Type B pancreatic cell (in vitro differentiated cells): Measurements from ENCODE around the gene CLEC4F. TPM values are rescaled to one million over a fixed set of nuclear protein-coding genes. Genes with fewer than 3 reads are reported as not detected.

Experiments used
- DNase-seq: peaks from one replicate; pipeline ENCODE4 v3.0.0; 2021; ENCODE audit warnings: mixed read lengths; ENCODE audit not compliant: unreplicated experiment; ENCODE audit errors: extremely low spot score
- H3K27ac Mint-ChIP-seq: 2 replicates; pipeline ENCODE4 v1.8.0; 2021; ENCODE audit warnings: mild to moderate bottlenecking, mixed read lengths
- H3K27me3 Mint-ChIP-seq: 2 replicates; pipeline ENCODE4 v1.8.0; 2021; ENCODE audit warnings: mixed read lengths
- H3K36me3 Mint-ChIP-seq: 2 replicates; pipeline ENCODE4 v1.8.0; 2021; ENCODE audit warnings: mixed read lengths
- H3K4me1 Mint-ChIP-seq: one replicate; pipeline ENCODE4 v1.8.0; 2021; ENCODE audit warnings: mixed read lengths; ENCODE audit not compliant: unreplicated experiment
- H3K4me3 Mint-ChIP-seq: 2 replicates; pipeline ENCODE4 v1.8.0; 2021; ENCODE audit warnings: mild to moderate bottlenecking, mixed read lengths
- H3K9me3 Mint-ChIP-seq: 2 replicates; pipeline ENCODE4 v1.8.0; 2021; ENCODE audit warnings: mixed read lengths
- CTCF ChIP-seq: fragments of 200-600 bp; sonication (generic); conservative IDR thresholded peaks from 2 replicates; pipeline ENCODE4 v1.5.0; 2021; ENCODE audit warnings: antibody characterized with exemption, mild to moderate bottlenecking
- total RNA-seq: library from RNA; stranded (reverse); gene quantifications from 2 replicates; pipeline ENCODE4 v1.2.1, GENCODE V29; 2021; ENCODE audit warnings: low replicate concordance

Gene CLEC4F
- total RNA-seq, 1 donor from 2014 or later, result not detected

DNA sequence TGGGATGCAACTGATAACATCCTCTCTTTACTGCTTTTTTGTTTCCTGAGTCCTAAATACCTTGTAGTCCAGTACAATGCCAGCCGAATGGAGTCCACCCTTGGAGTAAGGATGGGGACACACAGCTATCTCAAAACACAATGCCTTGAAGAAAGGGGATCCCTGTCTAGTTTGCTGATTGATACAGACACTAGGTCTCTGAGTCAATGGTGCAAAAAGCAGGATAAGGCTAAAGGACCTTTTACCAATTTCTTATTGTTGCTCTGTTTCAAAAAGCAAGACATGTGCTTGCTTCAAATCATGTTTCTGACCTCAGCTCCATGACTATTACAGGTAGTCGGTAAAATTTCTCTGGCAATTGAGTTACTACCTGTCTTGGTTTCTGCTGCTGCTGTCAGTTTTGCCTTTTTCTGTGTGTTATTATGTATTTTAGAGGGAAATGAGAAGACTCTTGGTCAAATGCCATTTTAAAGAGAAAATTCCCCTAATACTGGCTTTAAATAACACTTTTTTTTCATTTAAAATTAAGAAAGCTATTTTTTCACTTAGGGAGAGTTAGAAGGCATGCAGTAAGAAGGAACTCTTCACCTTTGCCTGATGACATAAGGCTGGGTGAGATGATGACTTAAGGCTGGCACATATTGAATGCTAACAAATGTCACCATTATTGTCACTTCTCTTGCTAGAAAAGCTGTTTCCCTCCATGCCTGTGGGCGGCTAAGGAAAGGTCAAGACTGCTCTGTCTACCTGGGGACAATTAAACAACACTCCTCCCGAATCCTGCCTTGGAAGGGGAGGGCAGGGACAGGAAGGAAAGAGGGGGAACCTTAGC lies 25.0 kb downstream of the CLEC4F start:
- no peak for DNase-seq
- no peak overlapping the region for H3K27ac Mint-ChIP-seq
- peaks cover 9% of the 10 kb centered on the region for H3K9me3 Mint-ChIP-seq
- H3K4me3 Mint-ChIP-seq, result no peak overlapping the region
- no peak for TF ChIP-seq CTCF
- H3K36me3 Mint-ChIP-seq, result no peaks in the 10 kb centered on the region
- H3K4me1 Mint-ChIP-seq, result no peaks in the 10 kb centered on the region
- peaks cover 82% of the 10 kb centered on the region for H3K27me3 Mint-ChIP-seq

DNA sequence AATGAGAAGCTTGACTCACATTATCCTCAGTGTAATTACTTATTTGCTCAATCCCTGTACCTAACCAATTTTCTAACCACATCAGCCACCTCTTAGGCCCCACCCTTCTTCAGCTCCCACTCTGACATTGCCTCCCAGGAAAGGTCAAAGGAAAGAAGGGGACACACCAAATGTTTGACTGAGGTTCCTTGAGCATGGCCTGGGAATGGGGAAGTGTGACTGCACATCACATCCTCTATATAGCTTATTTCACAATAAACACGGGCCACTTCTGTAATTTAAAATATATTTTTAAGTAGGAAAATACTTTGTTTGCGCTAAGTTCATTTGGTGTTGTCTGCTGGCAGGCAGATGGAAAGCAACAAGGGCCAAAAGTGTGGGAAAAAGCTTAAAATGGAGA lies 26.9 kb downstream of the CLEC4F start:
- H3K4me3 Mint-ChIP-seq, result no peak overlapping the region
- no peak for DNase-seq
- peaks cover 5% of the 10 kb centered on the region for H3K4me1 Mint-ChIP-seq
- H3K27ac Mint-ChIP-seq, result no peak overlapping the region
- no peaks in the 10 kb centered on the region for H3K9me3 Mint-ChIP-seq
- no peaks in the 10 kb centered on the region for H3K36me3 Mint-ChIP-seq
- TF ChIP-seq CTCF, result no peak
- peaks cover 86% of the 10 kb centered on the region for H3K27me3 Mint-ChIP-seq

DNA sequence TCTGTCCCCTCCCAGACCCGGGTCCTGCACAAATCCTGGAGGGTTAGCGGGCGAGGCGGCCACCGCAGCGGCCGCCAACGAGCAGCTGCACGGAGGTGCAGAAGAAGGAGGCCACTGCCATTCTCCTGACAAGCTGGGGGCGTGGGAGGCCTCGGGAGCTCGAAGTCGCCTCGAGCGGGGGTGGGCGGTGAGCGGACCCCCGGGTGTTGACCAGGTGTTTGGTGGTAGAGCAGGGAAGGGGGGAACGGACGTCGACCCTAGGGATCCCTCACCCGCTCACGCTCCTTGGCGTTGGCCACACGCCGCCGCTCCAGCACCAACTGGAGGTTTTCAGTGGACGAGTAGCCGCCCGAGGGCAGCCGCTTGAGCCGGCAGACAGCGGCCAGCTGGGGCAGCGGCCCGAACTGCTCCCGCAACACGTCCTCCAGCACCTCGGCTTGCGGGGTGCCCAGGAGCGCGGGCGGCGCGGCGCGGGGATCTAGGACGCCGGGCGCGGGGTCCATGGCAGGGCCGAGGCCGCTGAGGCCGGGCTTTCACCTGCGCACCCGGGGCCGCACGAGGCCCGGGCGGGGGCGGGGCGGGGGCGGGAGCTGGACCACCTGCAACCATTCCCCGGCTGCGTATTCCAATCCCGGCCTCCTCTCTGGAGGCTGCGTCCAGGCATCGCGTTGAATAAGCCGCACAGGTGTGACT lies 30.1 kb downstream of the CLEC4F start, which contains the start of gene FIGLA:
Gene FIGLA, minus strand, starts transcription at position 508 of the 693 bp plus-strand sequence. Its CDS starts 5 bp downstream, at position 503.
- Mint-ChIP-seq H3K27me3 (peaks cover 93% of the 10 kb centered on the region), H3K9me3 (no peaks in the 10 kb centered on the region), H3K36me3 (no peaks in the 10 kb centered on the region), H3K27ac (peak within 1 kb of the TSS; percentile 13), H3K4me3 (peak within 1 kb of the TSS; percentile 87), H3K4me1 (peaks cover 5% of the 10 kb centered on the region)
- DNase-seq, result no peak
- TF ChIP-seq CTCF, result no peak

DNA sequence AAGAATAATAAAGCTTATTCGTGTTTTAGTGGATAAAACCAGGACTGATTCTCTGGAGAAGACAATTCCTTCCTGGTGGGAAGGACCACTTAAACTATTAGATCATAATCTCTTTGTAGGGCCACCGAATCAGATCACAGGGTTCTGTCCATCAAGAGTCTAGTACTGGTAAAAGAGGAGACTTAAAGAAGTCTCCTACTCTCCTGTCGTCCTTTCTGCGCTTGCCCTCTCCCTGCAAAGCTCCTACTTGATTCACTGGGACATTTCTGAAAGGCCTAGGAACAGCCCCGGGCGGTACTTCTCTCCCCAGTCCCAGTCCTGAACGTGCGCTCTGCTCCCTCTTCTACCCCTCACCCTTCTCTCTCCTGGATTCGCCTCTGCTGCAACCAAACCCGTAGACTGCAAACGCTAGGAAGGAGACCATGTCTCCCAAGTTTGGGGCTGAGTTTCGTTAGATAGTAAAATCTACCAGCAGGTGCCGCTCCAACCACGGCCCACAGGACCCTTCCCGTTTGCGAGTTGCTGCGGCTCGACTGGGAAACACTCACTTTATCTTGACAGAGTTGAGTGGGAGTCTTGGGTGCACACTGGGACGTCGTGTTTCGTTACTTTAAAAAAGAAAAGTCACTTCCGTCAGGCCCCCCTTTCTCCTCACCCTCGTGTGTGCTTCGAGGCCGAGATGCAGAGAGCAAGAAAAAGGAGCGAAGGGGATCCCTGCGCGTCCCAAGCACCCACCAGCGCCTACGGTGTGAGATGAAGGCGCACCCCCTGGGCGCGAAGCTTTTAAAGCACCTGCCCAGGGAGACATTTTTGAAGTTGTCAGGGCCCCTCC lies 30.9 kb downstream of the CLEC4F start:
- peak; percentile 73 for DNase-seq
- Mint-ChIP-seq H3K27me3 (peaks cover 89% of the 10 kb centered on the region), H3K27ac (peak overlapping the region; percentile 13), H3K4me3 (peak overlapping the region; percentile 87), H3K4me1 (peaks cover 5% of the 10 kb centered on the region), H3K9me3 (no peaks in the 10 kb centered on the region), H3K36me3 (no peaks in the 10 kb centered on the region)
- TF ChIP-seq CTCF, result peak; percentile 79

DNA sequence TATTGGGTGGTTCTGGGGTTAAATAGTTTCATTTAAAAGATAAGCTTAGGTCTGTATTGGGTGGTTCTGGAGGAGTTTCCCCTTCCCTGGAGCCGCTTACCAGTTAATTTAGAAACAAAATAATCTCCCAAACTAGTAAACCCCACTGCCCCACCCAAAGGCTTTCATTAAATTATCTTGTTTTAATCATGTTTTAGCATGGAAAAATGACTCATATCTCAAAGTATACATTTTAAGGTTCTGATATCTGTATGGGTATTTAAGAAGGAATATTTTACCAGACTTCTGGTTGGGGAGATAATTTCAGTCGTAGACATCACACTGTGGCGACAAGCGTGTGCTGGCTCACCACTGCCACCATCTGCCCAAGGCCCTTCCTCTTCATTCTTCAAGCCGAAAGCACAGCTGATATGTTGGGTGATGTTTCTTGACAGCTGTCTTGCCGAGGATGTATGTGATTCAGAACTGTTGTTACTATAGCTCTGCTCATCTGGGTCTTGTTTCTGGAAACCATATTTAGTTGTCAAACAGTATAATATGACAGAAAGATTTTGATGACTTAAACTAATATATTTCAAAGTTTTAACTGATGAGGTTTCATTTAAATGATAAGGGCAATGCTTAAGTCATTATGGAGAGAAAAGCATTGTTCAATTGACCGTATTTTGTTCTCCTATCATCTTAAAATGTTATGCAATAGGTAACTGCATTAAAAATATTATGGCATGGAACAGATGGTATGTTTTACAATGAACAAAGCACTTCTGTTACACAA lies 35.1 kb downstream of the CLEC4F start:
- no peak for DNase-seq
- H3K27me3 Mint-ChIP-seq, result peaks cover 74% of the 10 kb centered on the region
- TF ChIP-seq CTCF, result peak; percentile 64
- H3K36me3 Mint-ChIP-seq, result no peaks in the 10 kb centered on the region
- no peak overlapping the region for H3K4me3 Mint-ChIP-seq
- no peak overlapping the region for H3K27ac Mint-ChIP-seq
- H3K4me1 Mint-ChIP-seq, result peaks cover 5% of the 10 kb centered on the region
- H3K9me3 Mint-ChIP-seq, result no peaks in the 10 kb centered on the region
